ENCODE results near the gene MOSPD3. TPM values are rescaled to one million over a fixed set of nuclear protein-coding genes. Genes with fewer than 3 reads are reported as not detected.
A peak's percentile ranks its signal among the peaks of the same experiment; 100 is the strongest.

The MOSPD3 gene
- total and polyA plus RNA-seq, 2 of the 13 experiments (the other 11 are each of a cell fraction or from before 2014, with no cell fraction given), result 7.6 to 8.8 TPM

DNA sequence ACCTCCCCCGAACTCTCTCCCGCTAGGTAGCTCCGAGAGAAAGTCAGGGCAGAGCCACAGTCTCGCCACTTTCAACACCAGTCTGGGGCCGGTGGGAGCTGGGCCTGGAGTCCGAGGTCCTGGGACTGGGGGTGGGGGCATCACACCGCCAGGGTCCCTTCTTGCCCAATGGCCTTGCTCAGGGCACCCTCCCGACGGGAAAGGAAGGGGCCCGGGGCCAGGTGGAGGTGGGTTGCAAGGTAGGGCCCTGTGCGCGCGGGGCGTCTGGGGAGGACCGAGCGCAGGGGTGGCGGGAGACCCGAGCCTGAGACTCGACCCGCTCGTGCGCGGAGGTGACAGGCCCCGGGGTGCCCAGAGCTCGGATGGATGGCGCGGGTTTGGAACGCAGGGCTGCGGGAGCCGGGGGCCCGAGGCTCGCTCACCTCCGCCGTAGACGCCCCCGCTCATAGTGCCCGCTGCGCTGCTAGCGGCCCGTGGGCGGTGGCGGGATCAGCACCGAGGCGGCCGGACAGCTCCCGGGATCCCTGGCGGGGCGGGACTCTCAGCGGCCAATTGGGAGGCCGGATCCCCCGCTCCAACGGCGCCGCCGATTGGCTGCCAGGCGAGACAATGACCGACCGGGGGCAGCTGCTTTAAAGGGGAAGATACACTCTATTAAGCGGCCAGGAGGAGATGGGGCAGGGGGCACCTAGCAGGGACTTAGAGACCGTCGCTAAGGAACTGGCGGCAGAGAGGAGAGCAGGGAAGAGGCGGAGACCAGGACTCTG, 43.8 kb downstream of the MOSPD3 start, which contains the start of gene ACTL6B (continued):
- TF ChIP-seq CBX2 (IDR thresholded peaks at IDR 0.05; ENCODE audit: low read depth, low read length) (no peak), CBX2 (CRISPR knock-in tag; IDR thresholded peaks at IDR 0.05; ENCODE audit: low read depth) (no peak), ZNF496 (CRISPR knock-in tag; IDR thresholded peaks at IDR 0.05; ENCODE audit: insufficient replicate concordance) (no peak), ZNF484 (CRISPR knock-in tag; IDR thresholded peaks at IDR 0.05; ENCODE audit: borderline replicate concordance, low read depth) (no peak), ZNF672 (CRISPR knock-in tag; IDR thresholded peaks at IDR 0.05) (no peak), RXRB (CRISPR knock-in tag; IDR thresholded peaks at IDR 0.05; ENCODE audit: borderline replicate concordance) (peak; percentile 50; the same call in 1 of the 2 replicates), SNRNP70 (IDR thresholded peaks at IDR 0.05; ENCODE audit: low read depth, low read length) (no peak), ZNF563 (CRISPR knock-in tag; IDR thresholded peaks at IDR 0.05) (peak; percentile 98), TOPORS (CRISPR knock-in tag; IDR thresholded peaks at IDR 0.05) (0 out of 2 replicates have a peak, but pooled peaks have one; percentile 35), ZC3H13 (CRISPR knock-in tag; IDR thresholded peaks at IDR 0.05) (peak; percentile 77; the same call in 1 of the 2 replicates), NFATC3 (CRISPR knock-in tag; IDR thresholded peaks at IDR 0.05) (peak; percentile 45; the same call in 1 of the 2 replicates), TSC22D2 (CRISPR knock-in tag; IDR thresholded peaks at IDR 0.05; ENCODE audit: borderline replicate concordance) (peak; percentile 95; the same call in 1 of the 2 replicates), SMAD3 (CRISPR knock-in tag; IDR thresholded peaks at IDR 0.05) (peak; percentile 66; the same call in 1 of the 2 replicates)
- TF ChIP-seq, protein P1, sequence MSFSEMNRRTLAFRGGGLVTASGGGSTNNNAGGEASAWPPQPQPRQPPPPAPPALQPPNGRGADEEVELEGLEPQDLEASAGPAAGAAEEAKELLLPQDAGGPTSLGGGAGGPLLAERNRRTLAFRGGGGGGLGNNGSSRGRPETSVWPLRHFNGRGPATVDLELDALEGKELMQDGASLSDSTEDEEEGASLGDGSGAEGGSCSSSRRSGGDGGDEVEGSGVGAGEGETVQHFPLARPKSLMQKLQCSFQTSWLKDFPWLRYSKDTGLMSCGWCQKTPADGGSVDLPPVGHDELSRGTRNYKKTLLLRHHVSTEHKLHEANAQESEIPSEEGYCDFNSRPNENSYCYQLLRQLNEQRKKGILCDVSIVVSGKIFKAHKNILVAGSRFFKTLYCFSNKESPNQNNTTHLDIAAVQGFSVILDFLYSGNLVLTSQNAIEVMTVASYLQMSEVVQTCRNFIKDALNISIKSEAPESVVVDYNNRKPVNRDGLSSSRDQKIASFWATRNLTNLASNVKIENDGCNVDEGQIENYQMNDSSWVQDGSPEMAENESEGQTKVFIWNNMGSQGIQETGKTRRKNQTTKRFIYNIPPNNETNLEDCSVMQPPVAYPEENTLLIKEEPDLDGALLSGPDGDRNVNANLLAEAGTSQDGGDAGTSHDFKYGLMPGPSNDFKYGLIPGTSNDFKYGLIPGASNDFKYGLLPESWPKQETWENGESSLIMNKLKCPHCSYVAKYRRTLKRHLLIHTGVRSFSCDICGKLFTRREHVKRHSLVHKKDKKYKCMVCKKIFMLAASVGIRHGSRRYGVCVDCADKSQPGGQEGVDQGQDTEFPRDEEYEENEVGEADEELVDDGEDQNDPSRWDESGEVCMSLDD (CRISPR knock-in tag; IDR thresholded peaks at IDR 0.05; ENCODE audit: borderline replicate concordance), result no peak
- TF ChIP-seq, protein P2, sequence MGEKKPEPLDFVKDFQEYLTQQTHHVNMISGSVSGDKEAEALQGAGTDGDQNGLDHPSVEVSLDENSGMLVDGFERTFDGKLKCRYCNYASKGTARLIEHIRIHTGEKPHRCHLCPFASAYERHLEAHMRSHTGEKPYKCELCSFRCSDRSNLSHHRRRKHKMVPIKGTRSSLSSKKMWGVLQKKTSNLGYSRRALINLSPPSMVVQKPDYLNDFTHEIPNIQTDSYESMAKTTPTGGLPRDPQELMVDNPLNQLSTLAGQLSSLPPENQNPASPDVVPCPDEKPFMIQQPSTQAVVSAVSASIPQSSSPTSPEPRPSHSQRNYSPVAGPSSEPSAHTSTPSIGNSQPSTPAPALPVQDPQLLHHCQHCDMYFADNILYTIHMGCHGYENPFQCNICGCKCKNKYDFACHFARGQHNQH (CRISPR knock-in tag; IDR thresholded peaks at IDR 0.05), result peak; percentile 63; the same call in 1 of the 2 replicates
- TF ChIP-seq, protein P3, sequence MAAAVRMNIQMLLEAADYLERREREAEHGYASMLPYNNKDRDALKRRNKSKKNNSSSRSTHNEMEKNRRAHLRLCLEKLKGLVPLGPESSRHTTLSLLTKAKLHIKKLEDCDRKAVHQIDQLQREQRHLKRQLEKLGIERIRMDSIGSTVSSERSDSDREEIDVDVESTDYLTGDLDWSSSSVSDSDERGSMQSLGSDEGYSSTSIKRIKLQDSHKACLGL (CRISPR knock-in tag; IDR thresholded peaks at IDR 0.05), result peak; percentile 90
- TF ChIP-seq, protein P4, sequence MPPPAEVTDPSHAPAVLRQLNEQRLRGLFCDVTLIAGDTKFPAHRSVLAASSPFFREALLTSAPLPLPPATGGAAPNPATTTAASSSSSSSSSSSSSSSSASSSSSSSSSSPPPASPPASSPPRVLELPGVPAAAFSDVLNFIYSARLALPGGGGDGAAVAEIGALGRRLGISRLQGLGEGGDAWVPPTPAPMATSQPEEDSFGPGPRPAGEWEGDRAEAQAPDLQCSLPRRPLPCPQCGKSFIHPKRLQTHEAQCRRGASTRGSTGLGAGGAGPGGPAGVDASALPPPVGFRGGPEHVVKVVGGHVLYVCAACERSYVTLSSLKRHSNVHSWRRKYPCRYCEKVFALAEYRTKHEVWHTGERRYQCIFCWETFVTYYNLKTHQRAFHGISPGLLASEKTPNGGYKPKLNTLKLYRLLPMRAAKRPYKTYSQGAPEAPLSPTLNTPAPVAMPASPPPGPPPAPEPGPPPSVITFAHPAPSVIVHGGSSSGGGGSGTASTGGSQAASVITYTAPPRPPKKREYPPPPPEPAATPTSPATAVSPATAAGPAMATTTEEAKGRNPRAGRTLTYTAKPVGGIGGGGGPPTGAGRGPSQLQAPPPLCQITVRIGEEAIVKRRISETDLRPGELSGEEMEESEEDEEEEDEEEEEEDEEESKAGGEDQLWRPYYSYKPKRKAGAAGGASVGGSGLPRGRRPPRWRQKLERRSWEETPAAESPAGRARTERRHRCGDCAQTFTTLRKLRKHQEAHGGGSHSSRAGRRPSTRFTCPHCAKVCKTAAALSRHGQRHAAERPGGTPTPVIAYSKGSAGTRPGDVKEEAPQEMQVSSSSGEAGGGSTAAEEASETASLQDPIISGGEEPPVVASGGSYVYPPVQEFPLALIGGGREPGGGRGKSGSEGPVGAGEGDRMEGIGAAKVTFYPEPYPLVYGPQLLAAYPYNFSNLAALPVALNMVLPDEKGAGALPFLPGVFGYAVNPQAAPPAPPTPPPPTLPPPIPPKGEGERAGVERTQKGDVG (CRISPR knock-in tag; IDR thresholded peaks at IDR 0.05; ENCODE audit: borderline replicate concordance), result no peak
- TF ChIP-seq, protein P5, sequence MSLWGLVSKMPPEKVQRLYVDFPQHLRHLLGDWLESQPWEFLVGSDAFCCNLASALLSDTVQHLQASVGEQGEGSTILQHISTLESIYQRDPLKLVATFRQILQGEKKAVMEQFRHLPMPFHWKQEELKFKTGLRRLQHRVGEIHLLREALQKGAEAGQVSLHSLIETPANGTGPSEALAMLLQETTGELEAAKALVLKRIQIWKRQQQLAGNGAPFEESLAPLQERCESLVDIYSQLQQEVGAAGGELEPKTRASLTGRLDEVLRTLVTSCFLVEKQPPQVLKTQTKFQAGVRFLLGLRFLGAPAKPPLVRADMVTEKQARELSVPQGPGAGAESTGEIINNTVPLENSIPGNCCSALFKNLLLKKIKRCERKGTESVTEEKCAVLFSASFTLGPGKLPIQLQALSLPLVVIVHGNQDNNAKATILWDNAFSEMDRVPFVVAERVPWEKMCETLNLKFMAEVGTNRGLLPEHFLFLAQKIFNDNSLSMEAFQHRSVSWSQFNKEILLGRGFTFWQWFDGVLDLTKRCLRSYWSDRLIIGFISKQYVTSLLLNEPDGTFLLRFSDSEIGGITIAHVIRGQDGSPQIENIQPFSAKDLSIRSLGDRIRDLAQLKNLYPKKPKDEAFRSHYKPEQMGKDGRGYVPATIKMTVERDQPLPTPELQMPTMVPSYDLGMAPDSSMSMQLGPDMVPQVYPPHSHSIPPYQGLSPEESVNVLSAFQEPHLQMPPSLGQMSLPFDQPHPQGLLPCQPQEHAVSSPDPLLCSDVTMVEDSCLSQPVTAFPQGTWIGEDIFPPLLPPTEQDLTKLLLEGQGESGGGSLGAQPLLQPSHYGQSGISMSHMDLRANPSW (CRISPR knock-in tag; IDR thresholded peaks at IDR 0.05; ENCODE audit: borderline replicate concordance), result no peak
